HG03354 (cell line): ENCODE measurements around the gene WDR17.

Source experiments
- ATAC-seq: cut with Tn5 transposase; IDR thresholded peaks from one replicate; pipeline ENCODE4 v1.9.1; 2021; ENCODE audit warnings: mild to moderate bottlenecking; ENCODE audit not compliant: unreplicated experiment, poor library complexity, severe bottlenecking

Gene WDR17

GRCh38 chr4:176077561-176077960 is 11.9 kb downstream of the WDR17 start:
- ATAC-seq: no peak

DNA sequence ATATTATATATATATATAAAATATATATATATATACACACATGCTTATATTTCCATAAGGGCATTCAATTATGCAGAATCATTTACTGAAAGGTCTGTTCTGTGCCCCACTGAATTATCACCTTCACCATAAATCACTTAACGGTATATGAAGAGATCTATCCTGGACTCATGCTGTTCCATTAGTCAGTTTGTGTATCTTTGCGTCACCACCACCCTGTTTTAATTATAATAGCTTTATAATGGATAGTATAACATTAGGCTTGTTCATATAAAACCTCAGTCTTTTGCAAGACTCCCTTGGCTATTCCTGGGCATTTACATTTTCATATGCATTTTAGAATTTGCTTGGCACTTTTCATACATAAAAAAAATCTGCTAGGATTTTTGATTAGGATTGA is 19.1 kb downstream of the WDR17 start:
- no peak for ATAC-seq

GRCh38 chr4:176090115-176090514 is 24.5 kb downstream of the WDR17 start:
- ATAC-seq: peak; percentile 88

GRCh38 chr4:176099314-176099713 is 33.7 kb downstream of the WDR17 start:
- no peak for ATAC-seq

- no peak for ATAC-seq
Measured at GRCh38 chr4:176102414-176103063, 36.9 kb downstream of the WDR17 start.

- ATAC-seq: no peak
Measured at GRCh38 chr4:176107695-176108094, 42.1 kb downstream of the WDR17 start.

DNA sequence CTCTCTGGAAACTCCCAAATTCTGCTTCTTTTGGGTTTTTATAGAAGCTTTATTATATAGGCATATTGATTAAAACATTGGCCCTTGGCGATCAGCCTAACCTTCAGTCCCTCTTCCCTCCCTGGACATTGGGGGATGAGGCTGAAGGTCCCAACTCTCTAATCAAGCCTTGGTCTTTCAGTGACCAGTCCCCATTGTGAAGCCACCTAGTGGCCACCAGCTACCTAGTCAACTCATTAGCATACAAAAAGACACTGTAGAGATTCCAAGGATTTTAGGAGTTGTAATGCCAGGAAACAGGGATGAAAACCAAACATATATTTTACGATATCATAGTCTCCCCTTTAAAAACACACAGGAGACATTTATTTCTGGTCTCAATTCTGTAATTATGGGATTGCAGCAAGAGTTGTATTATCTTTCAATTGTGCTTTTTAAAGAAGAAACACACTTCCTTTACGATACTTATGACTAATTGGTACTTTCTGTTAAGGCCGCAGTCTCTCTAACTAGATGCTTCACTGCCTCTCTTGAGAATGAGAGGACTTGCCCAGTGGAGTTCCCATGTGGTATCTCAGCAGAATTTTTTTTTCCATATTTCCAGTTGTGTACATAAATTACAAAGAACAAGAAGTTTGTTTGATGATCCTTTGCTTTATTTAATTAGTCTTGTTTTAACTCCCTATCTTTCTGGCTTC is 58.2 kb downstream of the WDR17 start:
- ATAC-seq: peak; percentile 100

GRCh38 chr4:176125063-176125462 is 59.4 kb downstream of the WDR17 start:
- no peak for ATAC-seq

GRCh38 chr4:176134670-176135069 is 69.0 kb downstream of the WDR17 start:
- no peak for ATAC-seq

DNA sequence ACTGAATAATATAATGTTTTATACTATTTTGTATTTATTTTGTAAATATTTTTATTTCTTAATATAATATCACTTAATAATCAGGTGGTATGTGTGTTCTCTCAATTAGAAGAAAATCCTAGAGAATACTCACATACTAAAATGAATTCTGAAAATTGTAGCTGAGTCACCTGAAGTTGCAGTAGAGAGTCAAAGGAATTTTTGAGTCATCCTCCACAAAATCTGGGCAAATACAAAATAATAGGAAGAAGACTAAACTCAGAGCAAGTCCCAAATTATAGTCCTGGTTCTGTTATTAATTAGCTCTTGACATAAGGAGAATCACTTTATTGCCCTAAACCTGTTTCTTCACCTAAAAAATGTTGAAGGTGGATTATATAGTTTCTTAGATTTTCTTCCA is 72.0 kb downstream of the WDR17 start:
- no peak for ATAC-seq

DNA sequence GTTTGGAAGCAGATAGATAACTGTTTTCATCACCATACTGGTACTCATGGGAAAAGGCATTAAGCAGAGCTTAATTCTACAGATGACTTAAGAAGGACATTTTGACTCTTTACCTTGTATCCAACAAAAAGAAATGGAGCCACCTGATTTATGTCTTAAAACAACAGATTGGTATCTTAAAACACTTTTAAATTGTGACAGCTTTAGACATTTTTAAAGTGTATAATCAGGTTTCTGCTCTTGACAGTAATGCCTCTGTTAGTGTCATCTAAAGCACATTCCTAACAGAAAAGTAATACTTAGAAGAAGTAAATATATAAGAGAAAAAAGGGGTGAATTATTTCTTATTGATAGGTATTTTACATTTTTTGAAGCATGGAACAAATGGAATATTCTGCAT is 73.9 kb downstream of the WDR17 start:
- no peak for ATAC-seq

DNA sequence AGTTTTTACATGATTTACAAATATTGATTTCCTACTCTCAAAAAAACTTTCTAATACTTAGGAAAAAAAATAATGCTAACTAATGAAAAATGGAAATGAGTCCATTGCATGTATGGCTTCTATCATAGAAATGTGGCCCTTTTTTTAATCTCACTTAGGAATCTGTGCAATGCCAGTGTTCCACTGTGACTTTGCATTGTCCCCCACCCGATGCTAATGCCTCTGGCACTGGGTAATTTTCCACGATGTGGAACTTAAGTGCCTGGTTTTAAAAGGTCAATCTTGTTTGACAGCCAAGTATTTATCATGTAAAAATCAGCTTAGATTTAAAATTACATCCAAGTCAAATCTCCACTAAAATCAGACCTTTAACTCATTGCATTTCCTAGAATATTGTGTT is 76.6 kb downstream of the WDR17 start:
- no peak for ATAC-seq

DNA sequence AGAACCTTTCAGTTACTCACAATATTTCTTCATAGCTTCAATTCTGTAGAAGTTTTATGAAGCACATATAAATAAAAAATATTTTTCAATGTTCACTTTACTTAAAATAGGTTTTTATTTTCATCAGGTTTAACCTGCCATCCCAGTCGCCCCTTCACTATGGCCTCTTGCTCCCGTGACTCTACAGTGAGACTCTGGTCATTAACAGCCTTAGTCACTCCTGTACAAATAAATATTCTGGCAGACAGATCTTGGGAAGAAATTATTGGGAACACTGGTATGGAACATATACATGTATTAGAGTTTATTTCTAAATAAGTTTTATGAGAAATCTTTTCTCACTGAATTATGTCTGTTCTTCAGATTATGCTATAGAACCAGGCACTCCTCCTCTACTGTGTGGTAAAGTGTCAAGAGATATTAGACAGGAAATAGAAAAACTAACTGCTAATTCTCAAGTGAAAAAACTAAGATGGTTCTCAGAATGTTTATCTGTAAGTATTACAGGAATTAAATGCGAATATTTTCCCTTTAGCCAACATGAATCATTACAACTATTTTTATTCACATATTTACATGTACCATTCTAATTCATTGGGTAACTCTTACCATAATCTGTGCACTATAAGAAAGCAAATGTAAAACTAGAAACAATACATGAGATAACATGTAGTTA is 84.2 kb downstream of the WDR17 start:
- no peak for ATAC-seq

GRCh38 chr4:176150356-176150682 is 84.7 kb downstream of the WDR17 start:
- no peak for ATAC-seq

DNA sequence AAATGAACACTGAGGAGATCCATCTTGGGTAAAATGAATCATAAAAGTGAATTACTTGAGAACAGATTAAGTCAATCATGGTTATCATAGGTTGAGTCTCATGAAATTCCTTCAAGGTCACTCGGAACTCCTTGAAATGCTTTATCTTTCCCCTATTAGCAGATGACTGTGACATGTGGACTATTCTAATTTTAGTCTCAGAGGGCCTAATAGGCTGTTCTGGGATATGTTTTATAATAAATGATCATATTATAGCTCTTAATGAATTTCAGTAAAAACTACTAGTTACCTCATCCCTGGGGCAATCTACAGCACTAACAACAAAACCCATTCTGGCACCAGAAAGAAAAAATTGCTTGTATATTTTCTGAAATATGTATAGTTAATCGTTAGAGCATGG is 85.1 kb downstream of the WDR17 start:
- no peak for ATAC-seq

- no peak for ATAC-seq
Measured at GRCh38 chr4:176153124-176153523, 87.5 kb downstream of the WDR17 start.

GRCh38 chr4:176156656-176157055 is 91.0 kb downstream of the WDR17 start:
- ATAC-seq: no peak

GRCh38 chr4:176163041-176163440 is 97.4 kb downstream of the WDR17 start:
- no peak for ATAC-seq

- no peak for ATAC-seq
Measured at GRCh38 chr4:176185051-176185450, 119.4 kb downstream of the WDR17 start.

GRCh38 chr4:176186067-176186466 is 120.4 kb downstream of the WDR17 start:
- ATAC-seq: peak; percentile 48

DNA sequence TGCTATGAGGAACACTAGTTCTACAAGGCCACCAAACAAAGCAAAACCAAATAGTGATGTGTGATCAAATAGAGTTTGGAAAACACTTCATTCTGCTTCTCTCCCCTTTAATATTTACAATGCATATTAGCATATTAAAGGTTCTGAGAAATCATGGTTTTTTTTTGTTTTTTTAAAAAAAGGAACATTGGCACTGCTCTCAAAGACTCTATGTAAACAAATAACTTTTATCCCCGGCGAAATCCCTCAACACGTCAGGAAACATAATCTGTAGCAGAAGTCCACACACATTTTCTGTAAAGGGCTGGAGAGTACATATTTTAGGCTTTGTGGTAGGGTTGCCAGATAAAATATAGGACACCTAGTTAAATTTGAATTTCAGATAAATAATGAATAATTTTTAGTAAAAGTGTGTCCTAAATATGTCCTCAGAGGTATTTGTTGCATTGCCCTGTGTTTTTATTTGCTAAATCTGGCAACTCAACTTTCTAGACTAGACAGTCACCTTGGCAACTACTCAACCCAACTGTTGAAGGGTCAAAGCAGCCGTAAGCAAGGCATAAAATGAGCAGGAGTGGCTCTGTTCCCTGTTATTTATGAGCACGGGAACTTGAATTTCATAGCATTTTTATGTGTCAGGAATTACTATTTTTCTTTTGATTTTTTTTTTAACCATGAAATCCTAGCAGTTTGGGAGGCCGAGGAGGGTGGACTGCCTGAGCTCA is 121.2 kb downstream of the WDR17 start:
- no peak for ATAC-seq
